ENCODE measurements around the gene WDR49.
A peak's percentile ranks its signal among the peaks of the same experiment; 100 is the strongest.

The WDR49 gene

DNA sequence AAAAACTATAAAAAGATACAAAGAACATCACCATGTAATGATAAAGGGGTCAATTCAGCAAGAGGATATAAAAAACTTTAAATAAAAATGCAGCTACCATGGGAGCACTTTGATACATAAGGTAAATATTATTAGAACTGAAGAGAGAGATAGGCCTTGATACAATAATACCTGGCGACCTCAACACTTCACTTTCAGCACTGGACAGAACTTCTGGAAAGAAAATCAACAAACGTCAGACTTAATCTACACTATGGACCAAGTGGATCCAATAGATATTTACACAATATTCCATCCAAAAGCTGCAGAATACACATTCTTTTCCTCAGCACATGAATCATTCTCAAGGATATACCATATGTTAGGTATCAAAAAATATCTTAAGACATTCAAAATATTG is 42.0 kb downstream of the WDR49 start:
- no peak for DNase-seq

DNA sequence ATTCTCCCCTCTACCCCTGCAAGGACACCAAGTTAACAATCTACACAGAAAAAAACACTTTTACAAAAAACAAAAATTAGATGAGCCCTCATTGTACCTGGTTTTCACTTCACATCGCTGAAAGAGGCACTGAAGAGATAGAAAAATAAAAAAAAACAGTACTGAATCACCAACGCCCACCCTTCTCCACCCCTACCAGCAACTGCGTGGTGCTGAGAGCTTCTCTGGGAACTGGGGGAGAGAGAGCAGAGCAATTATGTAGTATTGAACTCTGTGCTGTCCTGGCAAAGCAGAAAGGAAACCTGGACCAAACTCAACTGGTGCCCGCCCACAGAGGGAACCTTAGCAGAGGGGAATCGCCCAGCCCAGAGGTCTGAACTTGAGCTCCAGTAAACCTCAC is 44.6 kb downstream of the WDR49 start:
- DNase-seq: no peak

DNA sequence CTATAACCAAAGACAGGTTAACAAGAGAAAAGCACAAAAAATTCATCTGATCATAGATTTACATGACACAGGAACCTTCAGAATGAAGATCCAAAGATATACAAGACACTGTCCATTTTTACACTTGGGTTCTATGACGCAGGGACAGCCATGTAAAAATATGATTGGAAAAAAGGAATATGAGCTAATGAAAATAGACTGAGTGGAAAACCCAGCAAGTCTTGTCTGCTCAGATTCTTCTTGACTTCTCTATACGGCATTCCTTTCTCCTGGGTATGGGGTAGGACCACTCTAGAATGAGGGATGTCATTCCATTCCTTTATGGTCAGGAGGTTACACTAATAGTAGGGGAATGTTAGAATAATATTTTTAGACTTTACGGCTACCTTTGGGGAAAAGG is 46.9 kb downstream of the WDR49 start:
- DNase-seq: no peak

DNA sequence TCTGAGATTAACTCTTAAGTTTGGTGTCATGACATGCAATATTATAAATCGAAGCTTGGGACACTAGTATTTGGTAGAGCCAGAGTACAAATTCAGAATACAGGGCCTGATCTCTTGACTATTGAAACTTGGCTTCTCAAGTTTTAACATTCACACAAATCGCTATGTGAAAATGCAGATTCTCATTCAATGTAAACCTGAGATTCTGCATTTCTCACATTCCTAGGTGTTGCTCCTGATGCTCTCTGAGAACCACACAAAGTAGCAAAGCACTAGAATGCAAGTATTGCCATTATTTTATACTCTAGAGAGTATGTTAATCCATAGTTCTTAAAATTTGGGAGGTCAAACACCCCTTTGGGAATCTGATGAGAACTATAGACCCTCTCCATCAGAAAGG is 47.9 kb downstream of the WDR49 start:
- DNase-seq: no peak

DNA sequence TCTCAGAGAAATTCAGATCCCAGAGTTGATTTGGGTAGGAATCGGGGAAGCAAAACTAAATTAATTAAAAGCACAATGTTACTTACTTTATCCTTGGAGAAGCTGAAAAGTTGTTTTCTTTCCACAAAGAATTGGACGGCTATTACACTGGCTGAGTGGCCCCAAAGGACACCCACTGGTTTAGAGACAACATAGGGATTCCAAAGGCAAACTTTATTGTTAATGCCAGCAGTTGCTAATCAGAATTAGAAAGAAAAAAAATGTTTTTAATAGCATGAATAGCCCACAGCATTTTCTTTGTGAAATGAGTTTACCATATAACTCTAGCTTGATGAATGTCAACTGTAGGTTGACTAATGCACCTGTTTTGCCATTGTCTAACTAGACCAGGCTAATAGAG is 51.7 kb downstream of the WDR49 start:
- DNase-seq: no peak

DNA sequence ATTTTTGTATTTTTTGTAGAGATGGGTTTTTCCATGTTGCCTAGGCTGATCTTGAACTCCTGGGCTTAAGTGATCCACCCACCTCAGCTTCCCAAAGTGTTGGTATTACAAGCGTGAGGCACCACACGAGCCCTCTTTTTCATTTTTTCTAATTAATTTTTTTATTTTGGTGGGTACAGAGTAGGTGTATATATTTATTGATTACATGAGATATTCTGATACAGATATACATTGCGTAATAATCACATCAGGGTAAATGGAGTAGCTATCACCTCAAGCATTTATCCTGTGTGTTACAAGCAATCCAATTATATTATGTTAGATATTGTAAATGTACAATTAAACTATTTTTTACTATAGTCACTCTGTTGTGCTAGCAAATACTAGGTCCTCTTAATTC is 66.1 kb downstream of the WDR49 start:
- no peak for DNase-seq

DNA sequence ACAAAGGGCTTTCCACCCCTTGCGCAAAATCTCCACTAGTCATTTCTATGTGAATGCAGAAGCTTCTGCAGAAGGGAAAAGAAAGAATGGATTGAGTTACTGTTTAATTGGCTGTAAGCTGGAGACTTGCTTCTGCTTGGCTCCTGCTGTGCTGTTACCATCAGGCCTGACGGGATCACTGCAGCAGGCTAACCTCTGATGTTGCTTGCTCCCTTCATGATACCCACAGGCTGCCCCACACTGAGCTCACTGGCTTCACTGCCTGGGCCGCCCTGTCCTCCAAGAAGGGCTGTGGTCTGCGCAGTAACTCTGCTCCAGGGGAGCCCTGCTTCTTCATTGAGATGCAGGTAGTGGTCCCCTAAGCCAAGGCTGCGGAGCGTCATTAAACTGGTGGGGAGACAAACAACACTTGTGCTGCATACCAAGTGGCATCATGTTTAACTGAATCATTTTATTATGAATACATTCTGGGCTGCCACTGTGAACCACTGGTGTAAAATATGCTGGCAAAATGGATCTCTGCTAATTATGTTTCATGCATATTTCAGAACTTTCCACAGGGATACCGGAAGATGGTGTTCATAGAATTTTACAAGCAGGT is 78.6 kb downstream of the WDR49 start:
- DNase-seq: no peak

DNA sequence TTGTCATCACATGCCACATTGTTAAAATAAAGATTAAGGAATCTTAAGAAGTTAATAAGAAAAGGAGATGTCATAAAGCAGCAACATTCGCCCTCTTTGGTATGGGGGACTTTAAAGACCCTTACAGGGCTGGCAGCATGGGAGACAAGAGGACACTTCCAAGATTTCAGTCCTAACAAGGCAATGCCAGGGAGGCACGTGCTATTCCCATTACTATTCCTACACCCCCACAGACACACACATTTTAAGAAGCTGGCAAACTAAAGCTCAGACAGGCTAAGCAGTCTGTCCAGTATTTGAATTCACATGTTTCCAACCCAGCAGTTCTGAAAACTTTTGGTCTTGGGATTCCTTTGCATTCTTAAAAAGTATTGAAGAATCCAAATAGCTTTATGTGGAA is 80.8 kb downstream of the WDR49 start:
- no peak for DNase-seq

DNA sequence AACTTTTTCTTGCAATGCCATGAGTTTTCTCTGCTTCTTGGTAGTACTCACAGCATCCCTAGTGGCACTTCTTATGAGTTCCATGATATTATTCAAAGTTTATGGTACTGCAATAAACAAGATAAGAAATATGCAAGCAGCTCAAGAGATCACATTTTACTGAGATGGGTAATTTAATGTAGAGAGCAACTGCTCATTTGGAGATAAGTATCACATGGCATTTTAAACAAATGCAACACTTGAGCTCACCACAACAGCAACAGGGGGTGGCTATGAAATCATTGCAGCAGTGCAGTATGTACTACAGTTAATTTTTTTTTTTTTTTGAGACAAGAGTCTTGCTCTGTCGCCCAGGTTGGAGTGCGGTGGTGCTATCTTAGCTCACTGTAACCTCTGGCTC is 85.1 kb downstream of the WDR49 start:
- no peak for DNase-seq

DNA sequence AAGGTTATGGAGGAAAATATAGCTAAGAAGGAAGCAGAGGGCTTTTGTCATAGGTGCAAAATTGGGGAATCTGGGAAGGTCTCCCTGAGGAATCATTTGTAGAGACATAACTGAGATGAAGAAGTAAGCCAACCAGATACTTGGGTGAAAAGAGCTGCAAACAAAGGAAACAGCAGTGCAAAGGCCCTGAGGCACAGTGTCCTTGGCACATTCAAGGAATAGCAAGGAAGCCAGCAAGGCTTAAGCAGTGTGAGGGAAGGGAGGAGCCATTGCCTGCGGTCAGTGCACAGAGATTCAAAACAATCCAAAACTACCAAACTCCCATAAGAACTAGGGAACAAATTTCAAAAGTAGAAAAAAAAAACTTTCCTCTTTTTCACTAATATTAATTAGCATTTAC is 88.3 kb downstream of the WDR49 start:
- no peak for DNase-seq

DNA sequence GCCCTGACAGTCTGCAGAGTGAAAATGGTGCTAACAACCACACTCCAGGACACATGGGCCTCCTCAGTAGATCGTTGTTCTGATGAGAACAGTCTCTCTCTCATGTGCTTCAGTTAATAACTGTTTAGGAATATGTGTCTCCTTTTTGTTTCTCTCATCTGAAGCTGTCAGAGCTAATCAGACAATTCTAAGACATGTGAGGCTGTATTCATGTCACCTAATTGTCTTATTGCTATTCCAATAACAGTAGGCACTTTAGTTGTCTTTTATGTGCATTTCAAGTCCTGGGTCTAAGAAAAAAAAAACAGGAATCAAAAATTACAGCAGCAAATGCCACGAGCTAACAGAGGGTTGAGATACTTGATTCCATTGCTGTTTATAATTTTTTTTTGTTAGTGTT is 89.1 kb downstream of the WDR49 start:
- DNase-seq: no peak

DNA sequence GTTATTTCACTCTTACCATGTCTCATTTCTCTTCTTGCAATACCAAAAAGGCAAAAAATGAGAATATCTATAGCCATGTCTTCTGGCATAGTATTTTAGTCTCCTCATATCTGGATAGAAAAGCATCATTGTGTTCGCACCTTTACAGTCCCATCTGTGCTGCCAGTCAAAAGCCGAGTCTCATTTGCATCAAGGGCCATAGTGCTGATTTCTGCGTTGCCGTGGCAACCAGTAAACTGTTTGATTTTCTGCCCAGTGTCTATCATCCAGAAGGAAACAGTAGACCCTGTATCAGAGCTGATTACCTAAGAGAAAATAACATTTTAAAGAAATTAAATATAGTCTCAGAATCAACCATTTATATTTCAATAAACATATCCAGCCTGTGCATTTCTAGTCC is 93.8 kb downstream of the WDR49 start:
- peak in 1 of 2 experiments; percentile 34 for DNase-seq

DNA sequence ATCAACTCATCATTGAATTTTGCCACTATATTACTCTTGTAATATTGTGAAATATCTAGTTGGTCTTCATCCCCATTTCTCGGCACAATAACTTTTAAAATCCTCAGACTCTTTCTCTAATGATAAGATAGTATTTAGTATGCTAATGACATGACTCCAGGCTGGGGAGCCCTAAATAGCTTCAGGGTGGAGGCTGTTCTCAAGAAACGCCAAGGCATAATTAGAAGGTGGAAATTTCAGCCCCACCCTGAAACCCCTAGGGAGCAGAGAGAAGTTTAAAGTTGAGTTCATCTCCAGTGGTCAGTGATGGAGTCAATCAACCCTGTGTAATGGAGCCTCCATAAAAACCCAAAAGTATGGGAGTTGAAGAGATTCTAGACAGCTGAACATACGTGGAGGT is 98.8 kb downstream of the WDR49 start:
- no peak for DNase-seq

DNA sequence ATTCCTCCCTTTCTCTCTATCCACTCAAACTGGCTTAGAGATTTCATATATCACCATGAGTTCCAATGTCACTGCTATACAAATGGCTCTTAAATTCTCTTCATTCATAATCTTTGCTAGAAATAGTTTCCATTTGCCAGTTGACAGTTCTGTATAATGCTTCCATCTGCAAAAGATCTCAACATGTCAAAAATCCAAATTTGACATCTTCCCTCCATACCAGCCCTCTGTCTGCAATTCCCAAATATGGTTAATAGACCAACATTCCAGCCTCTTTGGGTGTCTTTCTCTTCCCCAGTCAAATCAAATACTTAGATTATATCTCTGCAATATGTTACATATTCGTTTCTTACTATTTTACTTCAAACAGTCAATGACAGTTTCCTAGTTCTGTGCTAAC is 115.7 kb downstream of the WDR49 start:
- no peak for DNase-seq

DNA sequence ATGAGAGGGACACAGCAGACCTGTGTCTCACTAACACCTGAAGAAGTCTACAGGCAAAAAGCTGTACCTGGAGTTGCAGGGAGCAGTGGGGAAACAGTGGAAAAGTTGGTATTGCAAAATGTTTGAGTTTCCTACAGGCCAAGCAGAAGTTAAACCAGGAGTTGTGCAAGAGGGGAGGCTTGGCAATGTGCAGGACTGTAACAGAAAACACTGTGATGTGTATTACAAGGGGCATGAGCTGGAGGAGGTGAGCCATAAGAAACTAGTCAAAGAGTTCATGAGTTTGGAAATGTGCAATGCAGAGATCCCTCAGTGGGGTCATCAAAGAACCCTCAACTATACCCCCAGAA is 132.8 kb downstream of the WDR49 start:
- DNase-seq: no peak

DNA sequence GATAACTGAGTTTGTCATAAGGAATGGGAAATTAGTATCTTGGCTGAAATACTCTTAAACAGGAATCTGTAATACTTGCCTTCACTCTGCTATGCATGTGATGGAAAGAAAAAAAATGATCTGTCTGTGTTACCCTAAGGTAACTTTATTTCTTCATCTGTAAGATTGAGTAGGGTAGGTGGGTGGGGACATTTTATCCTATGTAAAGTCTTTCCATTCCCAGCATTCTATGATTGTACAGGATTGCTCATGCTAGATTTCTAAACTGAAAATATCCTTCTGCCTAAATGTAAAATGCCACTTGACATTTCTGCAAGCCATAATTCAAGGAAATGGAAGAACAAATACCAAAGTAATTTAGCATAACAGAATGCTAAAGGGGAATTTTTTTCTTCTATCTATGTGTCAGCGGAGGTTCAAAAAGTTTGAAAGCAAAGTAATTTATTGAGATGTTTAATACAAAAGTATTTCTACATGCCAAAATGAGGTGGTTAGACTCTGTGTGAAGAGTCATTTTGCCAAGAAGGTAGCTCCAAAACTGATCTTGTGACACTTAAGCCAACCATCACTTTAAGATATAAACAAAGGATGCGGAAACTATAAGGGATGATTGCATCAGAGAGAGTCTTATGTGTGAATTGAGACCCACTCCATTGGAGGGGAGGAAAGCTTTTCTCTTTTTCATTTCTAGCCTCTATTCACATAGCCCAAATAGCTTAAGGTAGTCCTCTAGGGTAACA is 133.3 kb downstream of the WDR49 start:
- DNase-seq: no peak

DNA sequence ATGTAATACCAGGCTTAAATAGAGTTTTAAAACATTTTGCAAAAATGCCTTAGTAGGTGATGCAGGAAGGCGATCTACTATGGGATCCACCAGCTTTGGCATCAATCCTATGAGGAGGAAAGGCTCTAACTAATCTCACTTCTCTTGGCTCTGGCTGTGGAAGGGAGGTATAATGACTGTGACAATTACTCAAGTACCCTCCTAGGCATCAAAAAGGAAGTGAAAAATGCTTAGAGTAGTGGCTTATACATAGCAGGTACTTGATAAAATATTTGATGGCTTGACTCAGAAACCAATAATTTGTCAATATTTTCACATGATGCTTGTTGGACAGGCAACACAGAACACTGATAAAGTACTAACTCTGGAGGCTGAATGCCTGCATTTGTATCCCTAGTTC is 145.8 kb downstream of the WDR49 start:
- no peak for DNase-seq

DNA sequence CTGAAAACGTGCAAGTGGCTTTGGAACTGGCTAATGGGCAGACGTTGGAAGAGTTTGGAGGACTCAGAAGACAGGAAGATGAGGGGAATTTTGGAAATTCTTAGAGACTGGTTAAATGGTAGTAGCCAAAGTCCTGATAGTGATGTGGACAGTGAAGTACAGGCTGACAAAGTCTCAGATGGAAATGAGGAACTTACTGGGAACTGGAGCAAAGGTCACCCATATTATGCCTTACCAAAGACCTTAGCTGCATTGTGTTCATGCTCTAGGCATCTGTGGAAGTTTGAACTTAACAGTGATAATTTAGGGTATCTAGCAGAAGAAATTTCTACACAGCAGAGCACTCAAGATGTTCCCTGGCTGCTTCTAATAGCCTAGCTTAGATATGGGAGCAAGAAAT is 151.3 kb downstream of the WDR49 start:
- DNase-seq: no peak

DNA sequence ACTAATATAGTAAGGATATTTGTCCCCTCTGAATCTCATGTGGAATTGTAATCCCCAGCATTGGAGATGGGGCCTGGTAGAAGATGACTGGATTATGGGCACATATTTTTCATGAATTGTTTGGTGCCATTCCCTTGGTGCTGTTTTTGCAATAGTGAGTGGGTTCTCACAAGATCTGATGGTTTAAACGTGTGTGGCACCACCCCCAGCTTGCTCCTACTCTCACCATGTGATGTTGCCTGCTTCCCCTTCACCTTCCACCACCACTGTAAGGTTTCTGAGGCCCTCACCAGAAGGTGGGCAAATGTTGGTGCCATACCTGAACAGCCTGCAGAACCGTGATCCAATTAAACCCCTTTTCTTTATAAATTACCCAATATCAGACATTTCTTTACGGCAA is 151.8 kb downstream of the WDR49 start:
- DNase-seq: no peak

DNA sequence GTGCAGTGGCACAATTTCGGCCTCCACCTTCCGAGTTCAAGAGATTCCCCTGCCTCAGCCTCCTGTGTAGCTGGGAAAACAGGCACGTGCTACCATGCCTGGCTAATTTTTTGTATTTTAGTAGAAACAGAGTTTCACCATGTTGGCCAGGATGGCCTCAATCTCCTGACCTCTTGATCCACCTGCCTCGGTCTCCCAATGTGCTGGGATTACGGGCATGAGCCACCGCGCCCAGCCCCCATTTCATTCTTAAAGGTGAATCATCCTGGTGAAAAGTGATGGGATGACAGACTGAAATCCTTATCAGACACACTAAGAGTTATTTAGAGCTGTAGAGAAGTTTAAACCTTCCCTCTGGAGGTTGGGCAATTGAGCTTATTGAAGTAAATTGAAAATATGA is 155.8 kb downstream of the WDR49 start:
- DNase-seq: no peak

DNA sequence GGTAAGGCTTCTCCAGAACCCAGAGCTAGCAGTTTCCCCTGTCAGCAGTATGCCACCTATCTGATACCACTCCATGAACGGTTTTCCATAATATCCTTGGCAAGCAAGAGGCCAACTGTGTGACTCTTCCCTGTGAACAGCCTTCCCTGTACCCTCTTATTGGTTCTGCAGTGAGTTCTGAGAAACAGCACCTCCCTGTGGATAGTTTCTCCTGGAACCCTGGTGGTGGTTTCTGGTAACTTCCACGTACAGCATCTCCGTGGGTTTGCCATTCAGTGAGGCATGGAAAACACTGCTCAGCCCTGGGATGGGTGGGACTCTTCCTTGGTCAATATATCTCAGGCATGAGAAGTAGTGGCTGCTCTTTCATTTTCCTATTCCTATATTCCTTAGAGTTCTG is 160.5 kb downstream of the WDR49 start:
- no peak for DNase-seq

DNA sequence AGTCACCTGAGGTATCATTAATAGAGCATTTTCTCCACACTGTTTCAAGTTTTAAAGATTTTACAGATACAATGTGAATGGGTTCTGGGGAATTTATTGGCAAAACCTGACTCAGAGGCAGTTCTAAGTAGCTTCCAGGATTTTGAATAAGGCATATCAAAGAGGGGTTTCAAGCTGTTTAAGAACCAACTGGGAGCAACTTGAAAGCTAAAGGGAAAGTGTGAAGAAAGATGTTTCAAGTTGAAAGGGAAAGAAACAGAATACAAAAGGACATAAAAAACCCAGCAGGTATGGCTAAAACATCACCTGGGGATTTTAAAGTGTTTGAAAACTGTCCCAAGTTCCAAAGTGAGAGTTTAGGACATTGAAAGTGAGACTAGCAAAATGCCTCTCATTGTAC is 162.1 kb downstream of the WDR49 start:
- DNase-seq: no peak

DNA sequence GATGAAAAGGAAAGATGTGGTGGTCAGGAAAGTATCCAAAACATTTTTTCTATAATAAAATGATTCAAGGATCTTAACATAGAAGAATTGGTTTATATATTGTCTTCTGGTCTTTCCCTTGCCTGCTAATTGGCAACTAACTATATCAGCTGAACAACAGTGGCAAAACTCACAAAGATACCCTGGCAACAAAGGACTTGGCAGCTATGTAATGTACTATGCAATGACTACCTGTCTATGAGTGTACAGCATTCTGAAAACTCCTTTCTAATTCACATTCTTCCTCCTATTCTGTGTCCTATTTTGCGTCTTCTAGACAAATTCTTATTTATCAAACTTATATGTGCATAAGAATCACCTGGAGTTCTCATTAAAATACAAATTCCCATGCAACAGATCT is 164.2 kb downstream of the WDR49 start:
- no peak for DNase-seq

DNA sequence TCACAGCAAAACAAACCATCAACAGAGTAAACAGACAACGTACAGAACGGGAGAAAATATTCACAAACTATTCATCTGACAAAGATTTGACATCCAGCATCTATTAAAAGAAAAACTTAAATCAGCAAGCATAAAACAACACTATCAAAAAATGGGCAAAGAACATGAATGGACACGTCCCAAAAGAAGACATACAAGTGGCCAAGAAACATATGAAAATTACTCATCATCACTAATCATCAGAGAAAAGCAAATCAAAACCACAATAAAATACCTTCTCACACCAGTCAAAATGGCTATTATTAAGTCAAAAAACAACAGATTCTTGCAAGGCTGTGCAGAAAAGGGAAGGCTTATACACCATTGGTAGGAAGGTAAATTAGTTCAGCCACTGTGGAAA is 166.2 kb downstream of the WDR49 start:
- no peak for DNase-seq

DNA sequence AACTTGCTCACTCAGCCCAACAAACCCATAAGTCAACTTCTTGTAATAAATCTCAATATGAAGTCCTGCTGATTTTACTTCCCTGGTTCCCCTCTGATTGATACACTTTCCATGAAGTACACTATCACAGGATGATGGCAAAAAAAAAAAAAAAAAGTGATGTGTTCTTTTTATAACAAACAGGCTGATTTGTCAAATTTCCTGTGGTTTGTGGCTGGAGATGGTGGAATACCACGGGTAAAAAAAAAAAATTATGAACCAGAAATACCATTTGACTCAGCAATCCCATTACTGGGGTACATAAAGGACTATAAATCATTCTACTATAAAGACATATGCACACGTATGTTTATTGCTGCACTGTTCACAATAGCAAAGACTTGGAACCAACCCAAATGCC is 169.2 kb downstream of the WDR49 start:
- DNase-seq: no peak

Measured in NCI-H2081 (cell line).